ENCODE measurements around the gene ZNF662.

- TF ChIP-seq POLR2A (IDR thresholded peaks at IDR 0.05) (no peak), CTCF (IDR thresholded peaks at IDR 0.05) (no peak)
Measured at GRCh38 chr3:42911551-42911950, 5.6 kb downstream of the ZNF662 start.

Measured in gastroesophageal sphincter (tissue), 3 donors.